HG03039 (cell line): ENCODE data around the gene NXPE1.
"Not testable (repeated sequence)": the region's sequence is repeated elsewhere in the genome, so short reads cannot be mapped to it uniquely, and the experiment has no call there.

ENCODE experiments used
- ATAC-seq: cut with Tn5 transposase; IDR thresholded peaks from one replicate; pipeline ENCODE4 v1.9.1; 2021; ENCODE audit warnings: mild to moderate bottlenecking, moderate library complexity; ENCODE audit not compliant: unreplicated experiment

Gene NXPE1

DNA sequence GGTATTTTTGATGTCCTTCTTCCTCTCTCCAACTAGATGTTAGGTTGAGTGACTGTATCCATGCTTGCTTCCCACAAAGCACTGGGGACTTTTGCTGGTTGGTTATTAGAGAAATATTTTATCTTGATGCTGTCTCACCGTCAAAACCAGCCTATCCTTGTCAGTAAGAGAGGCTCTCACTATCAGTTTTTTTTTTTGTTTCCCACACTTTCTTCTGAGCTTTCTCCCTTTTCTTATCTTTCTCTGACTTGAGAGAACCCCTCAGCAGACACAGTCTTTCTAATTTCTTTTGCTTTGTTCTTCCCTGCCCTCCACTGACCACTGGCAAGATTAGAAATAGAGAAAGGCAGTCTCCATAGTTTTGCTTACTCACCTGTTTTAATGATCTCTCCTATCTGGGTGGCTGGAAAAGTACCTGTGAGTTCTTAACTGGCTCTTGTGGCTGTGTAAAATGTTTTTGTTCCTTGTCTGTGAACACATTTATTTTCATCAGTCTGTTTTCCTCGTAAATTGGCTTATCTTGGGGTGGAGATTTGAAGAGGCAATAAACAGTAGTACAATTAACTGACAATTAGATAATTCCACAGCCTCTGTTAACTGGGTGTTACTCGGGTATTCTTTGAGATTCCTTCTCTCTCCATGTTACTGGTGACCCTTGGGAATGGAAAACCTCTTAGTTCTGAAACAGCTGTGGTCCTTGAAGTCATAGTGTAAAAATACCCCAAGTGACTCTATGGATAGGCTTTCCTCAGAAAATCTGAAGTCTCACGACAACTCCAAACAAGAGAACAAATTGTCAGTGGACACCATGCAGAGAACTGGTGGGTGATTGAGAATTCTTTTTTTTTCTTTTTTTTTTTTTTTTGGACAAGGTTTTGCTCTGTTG is at the start of gene NXPE1:
NXPE1 (minus strand) TSS at position 457 of the 886 bp plus-strand sequence. CDS start 8,680 bp downstream, outside the sequence.
- no peak for ATAC-seq

DNA sequence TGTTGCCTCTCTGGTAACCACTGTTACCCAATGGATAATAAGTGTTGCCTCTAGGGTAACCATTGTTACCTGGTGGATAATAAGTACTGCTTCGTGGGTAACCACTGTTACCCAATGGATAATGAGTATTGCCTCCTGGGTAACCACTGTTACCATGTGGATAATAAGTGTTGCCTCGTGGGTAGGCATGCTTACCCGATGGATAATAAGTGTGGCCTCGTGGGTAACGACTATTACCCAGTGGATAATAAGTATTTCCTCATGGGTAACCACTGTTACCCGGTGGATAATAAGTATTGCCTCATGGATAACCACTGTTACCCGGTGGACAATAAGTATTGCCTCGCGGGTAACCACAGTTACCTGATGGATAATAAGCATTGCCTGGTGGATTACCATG is 49.7 kb upstream of the NXPE1 start:
- ATAC-seq = no peak

DNA sequence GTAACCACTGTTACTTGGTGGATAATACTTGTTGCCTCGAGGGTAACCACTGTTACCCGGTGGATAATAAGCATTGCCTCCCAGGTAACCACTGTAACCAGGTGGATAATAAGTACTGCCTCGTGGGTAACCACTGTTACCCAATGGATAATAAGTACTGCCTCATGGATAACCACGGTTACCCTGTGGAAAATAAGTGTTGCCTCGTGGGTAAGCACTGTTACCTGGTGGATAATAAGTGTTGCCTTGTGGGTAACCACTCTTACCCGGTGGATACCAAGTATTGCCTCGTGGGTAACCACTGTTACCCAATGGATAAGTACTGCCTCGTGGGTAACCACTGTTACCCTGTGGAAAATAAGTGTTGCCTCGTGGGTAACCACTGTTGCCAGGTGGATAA is 48.9 kb upstream of the NXPE1 start:
- not testable (repeated sequence) for ATAC-seq

DNA sequence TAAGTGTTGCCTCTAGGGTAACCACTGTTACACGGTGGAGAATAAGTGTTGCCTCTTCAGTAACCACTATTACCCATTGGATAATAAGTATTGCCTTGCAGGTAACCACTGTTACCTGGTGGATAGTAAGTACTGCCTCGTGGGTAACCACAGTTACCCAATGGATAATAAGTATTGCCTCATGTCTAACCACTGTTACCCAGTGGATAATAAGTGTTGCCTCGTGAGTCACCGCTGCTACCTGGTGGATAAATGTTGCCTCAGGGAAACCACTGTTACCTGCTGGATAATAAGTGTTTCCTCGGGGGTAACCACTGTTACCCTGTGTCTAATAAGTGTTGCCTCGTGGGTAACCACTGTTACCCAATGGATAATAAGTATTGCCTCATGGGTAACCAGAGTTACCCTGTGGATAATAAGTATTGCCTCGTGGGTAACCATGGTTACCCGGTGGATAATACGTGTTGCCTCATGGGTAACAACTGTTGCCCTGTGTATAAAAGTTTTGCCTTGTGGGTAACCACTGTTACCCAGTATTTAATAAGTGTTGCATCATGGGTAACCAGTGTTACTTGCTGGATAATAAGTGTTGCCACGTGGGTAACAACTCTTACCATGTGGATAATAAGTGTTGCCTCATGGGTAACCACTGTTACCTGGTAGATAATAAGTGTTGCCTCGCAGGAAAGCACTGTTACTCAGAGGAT is 48.2 kb upstream of the NXPE1 start:
- no peak for ATAC-seq

DNA sequence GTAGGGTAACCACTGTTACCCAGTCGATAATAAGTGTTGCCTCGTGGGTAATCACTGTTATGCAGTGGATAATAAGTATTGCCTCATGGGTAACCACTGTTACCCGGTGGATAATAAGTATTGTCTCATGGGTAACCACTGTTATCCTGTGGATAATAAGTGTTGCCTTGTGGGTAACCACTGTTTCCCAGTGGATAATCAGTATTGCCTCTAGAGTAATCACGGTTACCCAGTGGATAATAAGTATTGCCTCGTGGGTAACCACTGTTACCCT is 47.1 kb upstream of the NXPE1 start:
- not testable (repeated sequence) for ATAC-seq

DNA sequence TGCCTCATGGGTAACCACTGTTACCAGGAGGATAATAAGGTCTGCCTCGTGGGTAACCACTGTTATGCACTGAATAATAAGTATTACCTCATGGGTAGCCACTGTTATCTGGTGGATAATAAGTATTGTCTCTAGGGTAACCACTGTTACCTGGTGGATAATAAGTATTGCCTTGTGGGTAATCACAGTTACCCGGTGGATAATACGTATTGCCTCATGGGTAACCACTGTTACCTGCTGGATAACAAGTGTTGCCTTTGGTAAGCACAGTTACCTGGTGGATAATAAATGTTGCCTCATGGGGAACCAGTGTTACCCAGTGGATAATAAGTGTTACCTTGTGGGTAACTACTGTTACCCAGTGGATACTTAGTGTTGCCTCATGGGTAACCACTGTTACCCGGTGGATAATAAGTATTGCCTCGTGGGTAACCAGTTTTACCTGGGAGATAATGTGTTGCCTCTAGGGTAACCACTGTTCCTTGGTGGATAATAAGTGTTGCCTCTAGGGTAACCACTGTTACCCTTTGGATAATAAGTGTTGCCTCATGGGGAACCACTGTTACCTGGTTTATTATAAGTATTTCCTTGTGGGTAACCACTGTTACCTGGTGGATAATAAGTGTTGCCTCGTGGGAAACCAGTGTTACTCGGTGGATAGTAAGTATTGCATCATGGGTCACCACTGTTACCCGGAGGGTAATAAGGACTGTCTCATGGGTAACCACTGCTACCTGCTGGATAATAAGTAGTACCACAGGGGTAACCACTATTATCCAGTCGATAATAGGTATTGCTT is 46.5 kb upstream of the NXPE1 start:
- ATAC-seq = no peak

- ATAC-seq = no peak
Measured at GRCh38 chr11:114605370-114605769, 45.7 kb upstream of the NXPE1 start.

- no peak for ATAC-seq
Measured at GRCh38 chr11:114604886-114605285, 45.2 kb upstream of the NXPE1 start.

- ATAC-seq = no peak
Measured at GRCh38 chr11:114604179-114604813, 44.6 kb upstream of the NXPE1 start.

DNA sequence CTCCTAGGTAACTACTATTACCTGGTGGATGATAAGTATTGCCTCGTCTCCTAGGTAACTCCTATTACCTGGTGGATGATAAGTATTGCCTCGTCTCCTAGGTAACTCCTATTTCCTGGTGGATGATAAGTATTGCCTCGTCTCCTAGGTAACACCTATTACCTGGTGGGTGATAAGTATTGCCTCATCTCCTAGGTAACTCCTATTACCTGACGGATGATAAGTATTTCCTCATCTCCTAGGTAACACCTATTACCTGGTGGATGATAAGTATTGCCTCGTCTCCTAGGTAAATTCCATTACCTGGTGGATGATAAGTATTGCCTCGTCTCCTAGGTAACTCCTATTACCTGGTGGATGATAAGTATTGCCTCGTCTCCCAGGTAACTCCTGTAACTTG is 43.5 kb upstream of the NXPE1 start:
- not testable (repeated sequence) for ATAC-seq

- no peak for ATAC-seq
Measured at GRCh38 chr11:114598461-114598860, 38.8 kb upstream of the NXPE1 start.

- no peak for ATAC-seq
Measured at GRCh38 chr11:114596175-114596919, 36.7 kb upstream of the NXPE1 start.

DNA sequence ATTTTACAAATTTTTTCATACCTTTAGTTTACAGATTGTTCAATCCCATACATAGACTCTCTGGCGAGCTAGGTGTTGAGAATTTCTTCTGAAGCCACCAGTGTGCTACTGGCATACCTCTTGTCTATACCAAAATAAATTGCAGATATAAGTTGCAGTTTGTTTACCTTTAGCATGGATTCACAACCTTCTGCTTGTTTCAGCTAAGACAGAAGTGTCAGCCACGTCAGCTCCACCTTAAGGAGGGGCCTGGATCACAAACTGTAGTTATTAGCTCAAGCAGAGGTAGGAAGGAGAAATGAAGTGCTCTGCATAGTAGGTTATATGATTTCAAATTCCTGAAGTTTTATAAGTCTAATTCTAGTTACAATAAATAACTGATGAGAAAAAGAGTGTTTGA is 35.9 kb upstream of the NXPE1 start, which contains the start of gene NXPE4:
NXPE4 (minus strand) TSS at position 216 of the 400 bp plus-strand sequence. CDS start 1,027 bp downstream, outside the sequence.
- ATAC-seq = no peak

DNA sequence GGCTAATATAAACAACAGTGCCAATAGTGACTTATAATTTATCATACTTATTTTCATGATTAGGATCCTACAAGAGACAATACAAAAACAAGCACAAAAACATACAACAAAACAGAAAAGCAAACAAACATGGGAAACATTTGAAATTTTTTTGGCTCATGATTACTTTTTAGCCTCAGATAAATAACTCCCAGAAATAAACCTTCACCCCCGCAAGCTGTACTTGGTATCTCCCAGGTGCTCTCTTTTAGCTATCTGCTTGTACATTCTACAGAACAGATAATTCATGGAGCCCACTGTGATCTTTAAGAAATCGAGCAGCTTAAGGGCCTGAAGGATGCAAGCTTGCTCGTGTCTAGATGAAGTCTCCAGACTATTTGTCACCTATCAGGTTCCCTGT is 35.0 kb upstream of the NXPE1 start:
- no peak for ATAC-seq

- no peak for ATAC-seq
Measured at GRCh38 chr11:114587398-114587953, 27.8 kb upstream of the NXPE1 start.

DNA sequence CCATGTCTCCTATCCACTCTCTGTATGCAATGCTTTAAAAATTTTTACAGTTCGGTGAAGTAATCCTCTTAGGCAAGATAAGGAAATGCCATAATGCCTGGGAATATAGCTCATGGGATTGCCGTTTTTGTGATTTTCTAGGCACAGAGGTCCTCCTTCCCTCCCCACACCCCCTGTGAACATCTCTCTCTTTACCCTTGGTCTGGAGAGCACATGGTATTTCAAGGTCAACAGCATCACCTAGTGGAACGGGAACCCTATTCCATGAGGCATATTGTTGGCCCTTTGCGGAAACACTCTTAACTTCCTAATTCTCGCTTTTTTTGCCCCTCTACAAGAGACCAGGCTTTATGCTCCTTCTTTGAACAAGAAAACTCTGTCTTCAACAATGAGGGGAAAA is 27.1 kb upstream of the NXPE1 start:
- ATAC-seq = no peak

- ATAC-seq = no peak
Measured at GRCh38 chr11:114571712-114572111, 12.0 kb upstream of the NXPE1 start.

DNA sequence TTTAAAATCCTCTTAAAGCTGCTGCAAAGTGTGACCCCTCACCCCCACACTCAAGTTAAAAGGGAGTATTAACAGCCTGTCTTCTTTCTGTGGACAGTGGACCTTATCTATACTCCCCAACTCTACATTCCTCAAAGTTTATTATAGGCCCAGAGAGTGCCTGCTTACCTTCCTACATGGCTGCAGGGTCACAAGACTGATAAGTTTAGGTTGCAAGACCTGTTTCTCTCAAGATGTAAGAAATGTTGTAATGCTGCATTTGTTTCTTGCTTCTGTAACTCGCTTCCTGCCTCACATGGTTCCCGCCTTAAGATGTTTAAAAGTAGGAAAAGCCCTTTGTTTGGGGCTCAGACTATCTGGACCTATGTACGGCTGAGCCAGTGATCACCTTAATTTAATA is 10.1 kb upstream of the NXPE1 start:
- no peak for ATAC-seq

- no peak for ATAC-seq
Measured at GRCh38 chr11:114566276-114566675, 6.6 kb upstream of the NXPE1 start.

DNA sequence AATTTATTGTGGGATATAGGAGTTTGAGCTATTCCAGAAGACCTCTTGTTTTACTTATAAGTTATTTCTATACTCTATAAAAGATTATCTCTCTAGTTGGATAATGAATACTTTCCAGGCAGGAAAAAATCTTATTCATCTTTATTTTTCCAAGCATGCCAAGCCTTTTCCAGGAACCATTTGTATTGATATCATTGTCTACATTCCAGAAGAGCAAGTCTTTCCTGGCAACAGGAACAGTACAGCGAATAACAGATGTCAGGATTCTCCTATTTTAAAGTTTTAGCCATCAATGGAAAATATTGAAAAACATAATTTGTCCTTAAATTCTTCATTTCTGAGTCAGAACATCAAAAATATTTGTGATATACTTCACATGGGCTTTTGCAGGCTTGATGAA is 5.2 kb upstream of the NXPE1 start:
- ATAC-seq = no peak
